ENCODE results near the gene MEX3B.

Gene MEX3B

DNA sequence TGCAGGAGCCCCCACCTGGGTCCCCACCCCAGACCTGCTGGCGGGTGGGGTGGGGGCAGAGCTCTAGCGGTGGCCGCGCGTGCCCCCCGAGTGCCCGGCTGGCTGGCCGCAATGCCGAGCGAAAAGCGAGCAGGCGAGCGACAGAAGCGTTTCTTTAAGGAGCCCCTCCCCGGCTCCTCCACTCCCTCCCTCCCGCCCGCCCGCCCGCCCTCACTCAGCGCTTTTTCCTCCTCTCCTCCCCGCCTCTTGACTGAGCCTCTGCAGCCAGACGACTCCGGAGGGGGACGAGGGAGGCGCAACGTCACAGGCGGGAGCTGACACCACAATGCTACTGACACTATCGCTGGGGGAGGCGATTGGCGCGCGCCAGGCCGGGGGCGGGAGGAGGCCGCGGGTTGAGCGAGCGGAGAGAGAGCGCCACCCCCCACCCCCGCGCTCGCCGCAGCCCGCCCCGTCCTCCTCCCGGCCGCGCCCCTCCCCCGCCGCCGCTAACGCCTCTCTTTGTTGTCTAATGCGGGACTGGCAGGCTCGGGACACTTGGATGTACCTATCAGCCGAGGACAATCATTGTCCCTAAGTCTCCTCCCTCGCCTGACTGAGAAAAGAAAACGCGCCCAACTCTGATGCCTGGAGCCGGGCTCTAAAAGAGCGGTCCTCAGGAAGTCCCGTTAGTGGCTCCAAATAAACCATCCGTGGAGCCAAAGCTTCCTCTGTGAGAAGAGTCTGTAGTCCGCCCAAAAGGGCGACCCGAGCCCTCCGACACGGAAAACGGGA lies at the start of gene MEX3B:
TSS of gene MEX3B (minus strand) at position 127 of the 774 bp plus-strand sequence. CDS start 313 bp downstream, outside the sequence.
- DNase-seq: peak; percentile 98

GRCh38 chr15:82093774-82094211 lies 48.0 kb upstream of the MEX3B start:
- no peak for DNase-seq

DNA sequence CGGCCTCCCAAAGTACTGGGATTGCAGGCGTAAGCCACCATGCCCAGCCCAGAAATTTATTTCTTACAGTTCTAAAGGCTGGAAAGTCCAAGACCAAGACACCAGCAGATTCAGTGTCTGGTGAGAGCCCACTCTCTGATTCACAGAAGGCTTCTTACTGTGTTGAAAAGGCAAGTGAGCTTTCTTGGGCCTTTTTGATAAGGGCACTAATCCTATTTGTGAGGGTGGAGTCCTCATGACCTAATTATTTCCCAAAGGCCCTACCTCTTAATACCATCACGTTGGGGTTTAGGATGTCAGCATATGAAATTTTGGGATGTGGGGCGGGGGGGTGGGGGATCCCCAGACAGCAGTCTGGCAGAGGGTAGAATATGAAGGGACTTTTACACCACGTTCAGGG lies 47.5 kb upstream of the MEX3B start:
- DNase-seq: no peak

DNA sequence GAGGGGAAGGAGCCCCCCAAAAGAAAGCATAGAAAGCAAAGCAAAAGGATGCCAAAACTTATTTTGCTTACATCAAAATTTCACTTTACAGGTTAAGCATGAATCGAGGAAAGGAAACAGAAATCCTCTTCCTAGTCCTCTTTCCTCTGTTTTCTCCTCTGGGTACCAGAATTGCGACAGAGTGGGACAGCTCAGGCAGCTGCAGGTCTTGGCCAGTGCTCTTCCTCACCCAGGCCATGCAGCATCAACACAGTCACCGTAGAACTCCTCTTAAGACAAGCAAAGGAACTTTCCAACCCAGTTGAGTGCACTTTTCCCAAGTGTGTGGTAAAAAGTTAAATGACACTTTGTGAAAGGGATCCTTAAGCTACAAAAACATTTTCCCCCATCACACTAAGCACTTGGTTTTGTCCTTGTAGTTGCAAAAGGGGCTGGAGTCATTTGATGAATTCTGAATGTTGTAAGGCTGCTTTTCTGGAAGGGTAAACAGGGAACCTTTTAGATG lies 45.9 kb upstream of the MEX3B start:
- DNase-seq: no peak

DNA sequence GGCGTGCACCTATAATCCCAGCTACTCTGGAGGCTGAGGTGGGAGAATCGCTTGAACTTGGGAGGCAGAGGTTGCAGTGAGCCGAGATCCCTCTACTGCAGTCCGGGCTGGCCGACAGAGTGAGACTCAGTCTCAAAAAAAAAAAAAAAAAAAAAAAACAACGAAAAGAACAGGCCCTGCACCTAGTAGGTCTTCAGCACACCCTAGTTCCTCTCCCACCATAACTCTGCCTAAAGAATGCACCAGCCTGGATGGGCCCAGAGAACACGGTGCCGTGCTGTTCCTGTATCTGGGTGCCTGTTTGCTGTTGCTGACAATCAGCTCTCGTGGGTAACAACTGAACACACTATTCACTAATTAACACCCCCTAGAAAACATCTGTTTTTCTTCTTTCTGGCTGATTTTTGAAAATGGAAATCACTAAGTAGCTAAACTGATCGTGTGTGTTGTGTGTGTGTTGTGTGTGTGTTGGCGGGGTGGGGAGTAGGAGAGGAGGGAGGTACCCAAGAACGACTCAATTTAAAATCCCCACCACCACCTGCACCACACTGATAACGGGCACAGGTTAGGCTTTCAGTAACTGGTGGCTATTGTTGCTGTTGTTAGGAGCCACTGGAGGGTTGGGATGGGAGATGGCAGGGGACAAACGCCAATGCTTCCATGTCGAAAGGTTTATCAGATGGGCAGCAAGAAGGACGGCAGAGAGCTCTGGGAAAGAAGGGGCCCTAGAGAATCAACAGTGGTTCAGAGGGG lies 40.6 kb upstream of the MEX3B start:
- DNase-seq: no peak

- no peak for DNase-seq
These were observed 36.3 kb upstream of the MEX3B start for GRCh38 chr15:82081914-82082762.

DNA sequence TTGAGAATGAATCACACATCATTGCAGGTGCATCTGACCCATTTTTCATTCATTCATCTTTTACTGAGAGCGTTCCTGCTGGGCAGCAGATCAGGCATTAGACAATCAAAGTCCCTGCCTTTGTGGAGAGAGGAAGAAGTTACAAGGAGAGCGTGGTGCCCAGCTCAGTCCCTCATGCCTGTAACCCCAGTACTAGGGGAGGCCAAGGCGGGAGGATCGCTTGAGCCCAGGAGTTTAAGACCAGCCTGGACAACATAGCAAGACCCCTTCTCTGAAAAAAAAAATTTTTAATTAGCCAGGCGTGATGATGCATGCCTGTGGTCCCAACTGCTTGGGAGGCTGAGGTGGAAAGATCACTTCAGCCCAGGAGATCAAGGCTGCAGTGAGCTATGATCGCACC lies 35.0 kb upstream of the MEX3B start:
- DNase-seq: no peak

DNA sequence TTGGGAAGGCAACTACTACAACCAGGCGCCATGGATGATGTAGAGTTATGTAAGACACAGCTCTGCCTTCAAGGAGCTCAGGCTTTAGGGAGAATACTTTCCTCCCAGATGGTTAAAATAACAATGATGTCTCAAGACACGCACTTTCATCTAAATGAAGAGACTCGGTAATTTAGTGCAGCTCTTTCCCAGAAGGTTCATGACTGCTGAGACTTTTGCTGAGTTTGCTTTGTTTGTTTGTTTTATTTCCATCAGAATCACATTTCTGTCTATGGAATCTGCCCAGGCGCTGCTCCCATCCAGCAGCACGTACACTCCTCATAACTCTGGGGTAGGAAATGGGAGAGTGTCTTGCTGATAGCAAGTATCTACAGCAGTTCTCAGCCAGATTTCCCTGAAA lies 33.9 kb upstream of the MEX3B start:
- no peak for DNase-seq

- DNase-seq: no peak
These were observed 28.8 kb upstream of the MEX3B start for GRCh38 chr15:82074610-82075009.

GRCh38 chr15:82072926-82073537 lies 27.2 kb upstream of the MEX3B start:
- no peak for DNase-seq

DNA sequence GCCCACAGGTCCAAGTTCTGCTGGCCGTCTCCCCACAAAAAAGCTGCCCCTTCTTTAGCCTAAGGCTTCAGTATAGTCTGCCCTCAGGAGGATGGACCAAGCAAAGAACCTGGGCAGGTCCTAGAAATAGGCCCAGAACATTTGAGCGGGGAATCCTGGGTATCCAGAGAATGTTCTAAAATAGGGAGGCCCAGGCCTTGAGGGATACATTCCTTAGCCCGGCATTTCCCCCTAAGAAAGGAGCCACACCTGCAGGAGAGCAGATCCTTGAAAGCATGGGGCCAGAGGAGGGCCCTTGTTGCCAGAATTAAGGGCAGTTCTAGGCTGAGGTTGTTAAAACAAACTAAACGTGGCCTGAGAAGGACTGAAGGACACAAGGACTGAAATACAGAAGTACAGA lies 20.6 kb upstream of the MEX3B start:
- DNase-seq: no peak

GRCh38 chr15:82064824-82065223 lies 19.0 kb upstream of the MEX3B start:
- DNase-seq: no peak

DNA sequence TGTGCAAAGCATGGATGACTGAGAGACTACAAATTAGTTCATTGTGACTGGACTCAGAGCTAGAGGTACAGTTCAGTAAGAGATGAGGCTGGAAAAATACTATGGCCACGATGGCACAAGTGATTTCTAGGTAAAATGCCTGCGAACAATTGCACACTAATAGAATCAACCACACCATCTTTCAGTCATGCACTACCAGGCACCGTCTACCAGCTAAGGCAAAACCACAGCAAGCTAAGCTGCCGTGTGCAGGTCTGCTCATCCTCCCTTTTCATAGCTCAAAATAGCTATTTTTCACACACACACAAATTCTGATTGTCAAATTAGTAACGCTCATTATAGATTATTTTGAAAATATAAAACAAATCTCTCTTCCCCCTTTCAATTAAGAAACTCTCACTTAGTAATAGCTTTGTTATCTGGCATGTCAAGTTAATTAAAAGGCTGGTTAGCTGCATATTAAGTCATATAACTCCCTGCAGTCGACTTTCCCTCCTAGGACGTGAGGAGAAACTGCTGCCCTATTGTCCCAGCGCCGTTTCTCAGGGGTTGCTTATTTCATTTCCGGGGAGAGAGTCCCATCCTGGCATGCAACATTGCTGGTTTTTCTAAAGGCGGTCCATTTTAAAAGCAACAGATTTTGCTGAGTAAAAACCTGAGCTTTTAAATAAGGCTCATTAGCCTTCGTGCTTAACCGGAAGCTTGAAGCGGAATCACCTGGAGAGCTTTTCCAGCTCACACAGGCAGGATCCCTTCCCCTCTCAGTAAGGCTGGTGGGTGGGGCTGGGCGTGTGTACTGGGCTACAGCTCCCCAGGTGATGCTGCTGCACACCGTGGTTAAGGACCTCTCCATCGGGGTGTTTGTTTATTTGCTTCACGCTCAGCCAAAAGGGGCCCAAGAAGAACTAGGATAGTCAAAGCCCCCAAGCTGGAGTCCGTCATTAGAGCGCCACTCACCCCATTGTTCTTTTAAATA lies 16.9 kb upstream of the MEX3B start:
- peak; percentile 78 for DNase-seq

DNA sequence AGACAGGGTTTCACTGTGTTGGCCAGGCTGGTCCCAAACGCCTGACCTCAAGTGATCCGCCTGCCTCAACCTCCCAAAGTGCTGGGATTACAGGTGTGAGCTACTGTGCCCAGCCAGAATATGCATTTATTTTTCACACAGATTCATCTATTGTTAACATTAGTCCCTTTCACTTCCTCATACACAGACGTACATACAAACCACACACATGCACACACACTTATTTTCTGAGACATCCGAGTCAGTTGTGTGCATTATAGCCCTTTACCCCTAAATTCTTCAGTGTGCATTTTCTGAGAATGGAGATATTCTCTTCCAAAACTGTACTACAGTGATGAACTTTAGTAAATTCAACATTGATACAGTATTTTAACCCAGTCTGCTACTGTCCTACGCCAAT lies 15.0 kb upstream of the MEX3B start:
- peak; percentile 38 for DNase-seq

GRCh38 chr15:82058517-82059204 lies 12.8 kb upstream of the MEX3B start:
- no peak for DNase-seq

DNA sequence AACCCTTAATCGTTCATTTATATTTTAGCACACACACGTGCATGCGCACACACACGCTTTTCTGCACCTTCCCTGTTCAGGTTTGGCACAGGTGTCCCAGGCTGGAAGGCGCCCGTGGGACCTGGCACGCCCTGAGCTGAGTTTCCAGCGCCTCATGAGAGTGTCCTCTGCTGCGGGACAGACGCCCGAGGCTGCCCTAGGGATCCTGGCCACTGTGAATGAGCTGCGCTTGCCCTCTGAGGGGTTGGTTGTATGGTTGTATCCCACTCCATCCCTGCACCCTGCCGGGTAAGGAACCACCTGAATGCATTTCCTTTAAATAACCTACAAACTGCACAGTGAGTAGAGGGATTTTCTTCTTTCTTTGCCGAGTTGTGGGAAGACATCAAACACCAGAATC lies 12.2 kb upstream of the MEX3B start:
- no peak for DNase-seq

- peak; percentile 88 for DNase-seq
These were observed 11.4 kb upstream of the MEX3B start for GRCh38 chr15:82056958-82057823.

DNA sequence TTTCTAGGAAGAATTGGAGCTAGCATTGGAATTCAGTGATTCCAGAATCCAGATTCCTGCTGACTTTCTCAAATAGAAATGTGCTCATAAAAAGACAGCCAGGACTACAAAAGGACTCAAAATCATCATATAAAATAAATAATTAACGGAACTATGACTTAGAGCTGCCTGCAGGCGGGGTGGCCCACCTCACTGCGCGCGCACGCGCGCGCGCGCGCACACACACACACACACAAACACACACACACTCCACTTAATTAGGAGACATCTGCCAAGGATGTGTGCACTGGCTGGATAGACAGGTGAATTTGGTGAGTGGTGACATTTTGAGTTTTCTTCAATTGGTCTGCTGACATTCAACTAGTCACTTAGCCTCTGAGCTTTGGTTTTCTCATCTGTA lies 6.9 kb upstream of the MEX3B start:
- no peak for DNase-seq

GRCh38 chr15:82051664-82052063 lies 5.8 kb upstream of the MEX3B start:
- DNase-seq: no peak

GRCh38 chr15:82048811-82049210 lies 3.0 kb upstream of the MEX3B start:
- DNase-seq: no peak
